PC-9 (cell line): Measurements from ENCODE around the gene USP8. TPM values are rescaled to one million over a fixed set of nuclear protein-coding genes. Genes with fewer than 3 reads are reported as not detected.

ENCODE experiments used
- BruUV-seq: library from RNA; stranded (reverse); fragments of 400-500 nt; replicated peaks from 2 replicates; lab custom pipeline; 2021; lab: Mats Ljungman, UMichigan
- CTCF ChIA-PET: fragments of 300-600 bp; sonication (Branson Sonifier 250); formaldehyde crosslinking; loops from one replicate; lab custom pipeline; 2022; ENCODE audit warnings: antibody characterized with exemption; lab: Charles Lee
- POLR2A ChIA-PET: fragments of 300-600 bp; sonication (Branson Sonifier 250); formaldehyde crosslinking; loops from one replicate; lab custom pipeline; 2022; ENCODE audit warnings: antibody characterized with exemption; ENCODE audit not compliant: unreplicated experiment; lab: Charles Lee
- DNase-seq, 2 experiments: peaks; one replicate each; pipeline versions ENCODE4 v3.0.0 to v3.0.0-alpha.2; 2015 to 2022; ENCODE audit warnings: mixed read lengths in 1 of 2
- H2AFZ ChIP-seq: fragments of 200-600 bp; sonication (generic); 2 replicates; pipeline ENCODE4 v1.8.1; 2017; ENCODE audit warnings: antibody characterized with exemption
- H3F3A ChIP-seq: fragments of 200-600 bp; sonication (generic); 2 replicates; pipeline ENCODE4 v1.8.1; 2017; ENCODE audit warnings: antibody characterized with exemption, mild to moderate bottlenecking, low read depth; ENCODE audit not compliant: insufficient read depth
- H3K27ac ChIP-seq: fragments of 200-600 bp; sonication (generic); 2 replicates; pipeline ENCODE4 v1.6.1; 2016; ENCODE audit warnings: mixed run types
- H3K27me3 ChIP-seq: fragments of 200-600 bp; sonication (generic); 2 replicates; pipeline ENCODE4 v1.6.1; 2016; ENCODE audit warnings: low read depth, mixed run types; ENCODE audit not compliant: insufficient read depth
- H3K36me3 ChIP-seq: fragments of 200-600 bp; sonication (generic); 2 replicates; pipeline ENCODE4 v1.6.1; 2016; ENCODE audit warnings: low read depth, mixed run types
- H3K4me1 ChIP-seq: fragments of 200-600 bp; sonication (generic); replicated peaks from 2 replicates; pipeline ENCODE4 v1.6.1; 2016; ENCODE audit warnings: mixed run types; ENCODE audit not compliant: insufficient read depth
- H3K4me2 ChIP-seq: fragments of 200-600 bp; sonication (generic); 2 replicates; pipeline ENCODE4 v1.6.1; 2017; ENCODE audit warnings: mixed run types
- H3K4me3 ChIP-seq: fragments of 200-600 bp; sonication (generic); 2 replicates; pipeline ENCODE4 v1.6.1; 2016; ENCODE audit warnings: mixed run types
- H3K79me2 ChIP-seq: fragments of 200-600 bp; sonication (generic); 2 replicates; pipeline ENCODE4 v1.6.1; 2017; ENCODE audit warnings: low read depth, mixed run types
- H3K9me2 ChIP-seq: fragments of 200-600 bp; sonication (generic); 2 replicates; pipeline ENCODE4 v1.8.1; 2017; ENCODE audit warnings: mild to moderate bottlenecking; ENCODE audit not compliant: insufficient read depth
- H3K9me3 ChIP-seq: fragments of 200-600 bp; sonication (generic); 2 replicates; pipeline ENCODE4 v1.8.1; 2016; ENCODE audit warnings: low read depth; ENCODE audit not compliant: insufficient read depth
- H4K20me1 ChIP-seq: fragments of 200-600 bp; sonication (generic); 2 replicates; pipeline ENCODE4 v1.8.1; 2017; ENCODE audit not compliant: insufficient read depth
- CTCF ChIP-seq: fragments of 200-600 bp; sonication (generic); conservative IDR thresholded peaks from 2 replicates; pipeline ENCODE4 v1.6.1; 2017; ENCODE audit warnings: mixed run types, antibody characterized with exemption, mild to moderate bottlenecking, moderate library complexity
- EZH2 ChIP-seq: fragments of 200-600 bp; sonication (generic); IDR thresholded peaks from 2 replicates; pipeline ENCODE4 v1.8.0; 2017; ENCODE audit warnings: antibody characterized with exemption, low read depth
- intact Hi-C: fragments of 100-400 bp; cut with micrococcal nuclease; formaldehyde crosslinking; loops from one replicate; pipeline ENCODE4 v1.10.0; 2022; ENCODE audit not compliant: unreplicated experiment
- total RNA-seq: library from RNA; stranded (reverse); gene quantifications from 2 replicates; pipeline ENCODE4 v1.2.3, GENCODE V29; 2021

The USP8 gene
- total RNA-seq, 1 experiment from 2014 or later = 70.7 TPM

- no peak overlapping the region for H3K4me3 ChIP-seq
- no peaks in the 10 kb centered on the region for H3K4me1 ChIP-seq
- H3K4me2 ChIP-seq = no peak overlapping the region
- H3K36me3 ChIP-seq = no peaks in the 10 kb centered on the region
- H3K79me2 ChIP-seq = no peaks in the 10 kb centered on the region
- H4K20me1 ChIP-seq = no peaks in the 10 kb centered on the region
- POLR2A ChIA-PET = no interaction called here
- H3K27me3 ChIP-seq = no peaks in the 10 kb centered on the region
- TF ChIP-seq CTCF (no peak), EZH2 (no peak)
- CTCF ChIA-PET = no interaction called here
- no peak overlapping the region for H3K27ac ChIP-seq
- intact Hi-C loops = no loop called here
- DNase-seq = no peak
- BruUV-seq = no TSS peak
- no peaks in the 10 kb centered on the region for H3F3A ChIP-seq
- no peak overlapping the region for H2AFZ ChIP-seq
- no peaks in the 10 kb centered on the region for H3K9me2 ChIP-seq
- no peaks in the 10 kb centered on the region for H3K9me3 ChIP-seq
Observed at GRCh38 chr15:50471072-50471471, 46.9 kb downstream of the USP8 start.

- intact Hi-C loops = no loop called here
- Histone ChIP-seq H3K9me3 (no peaks in the 10 kb centered on the region), H3K27ac (no peak overlapping the region), H3F3A (no peaks in the 10 kb centered on the region), H4K20me1 (no peaks in the 10 kb centered on the region), H3K79me2 (no peaks in the 10 kb centered on the region), H3K4me2 (no peak overlapping the region), H3K27me3 (no peaks in the 10 kb centered on the region), H2AFZ (no peak overlapping the region), H3K9me2 (no peaks in the 10 kb centered on the region), H3K4me3 (no peak overlapping the region), H3K36me3 (0 out of 2 replicates have a peak, but pooled peaks cover 3% of the 10 kb centered on the region), H3K4me1 (no peaks in the 10 kb centered on the region)
- no TSS peak for BruUV-seq
- POLR2A ChIA-PET = no interaction called here
- no peak for DNase-seq
- CTCF ChIA-PET = no interaction called here
- TF ChIP-seq EZH2 (no peak), CTCF (no peak)
Observed at GRCh38 chr15:50476143-50476542, 51.9 kb downstream of the USP8 start.

GRCh38 chr15:50484781-50485180, 60.6 kb downstream of the USP8 start:
- H3K9me3 ChIP-seq = no peaks in the 10 kb centered on the region
- no peak for TF ChIP-seq CTCF
- TF ChIP-seq EZH2 = no peak
- no peak for DNase-seq
- BruUV-seq = no TSS peak
- POLR2A ChIA-PET = no interaction called here
- H3K4me1 ChIP-seq = no peaks in the 10 kb centered on the region
- no peaks in the 10 kb centered on the region for H3F3A ChIP-seq
- no peaks in the 10 kb centered on the region for H3K79me2 ChIP-seq
- H2AFZ ChIP-seq = no peak overlapping the region
- no peak overlapping the region for H3K4me2 ChIP-seq
- H3K9me2 ChIP-seq = no peaks in the 10 kb centered on the region
- H3K4me3 ChIP-seq = no peak overlapping the region
- CTCF ChIA-PET = no interaction called here
- H3K27ac ChIP-seq = no peak overlapping the region
- H4K20me1 ChIP-seq = no peaks in the 10 kb centered on the region
- 0 out of 2 replicates have a peak, but pooled peaks cover 1% of the 10 kb centered on the region for H3K36me3 ChIP-seq
- no peaks in the 10 kb centered on the region for H3K27me3 ChIP-seq
- intact Hi-C loops = no loop called here
